Duodenal mucosa (tissue), 2 donors: ENCODE data around the gene SLA2.
"Not testable (repeated sequence)": the region's sequence is repeated elsewhere in the genome, so short reads cannot be mapped to it uniquely, and the experiment has no call there.

ENCODE experiments used
- H3K27ac ChIP-seq: one replicate; pipeline ENCODE4 v1.7.0; 2013; ENCODE audit warnings: low read depth, low read length
- H3K27me3 ChIP-seq, 2 donors: one replicate each; pipeline ENCODE4 v1.7.0; 2013; ENCODE audit warnings: low read length in 2 of 2, control low read depth in 1 of 2; ENCODE audit not compliant: insufficient read depth in 2 of 2, control insufficient read depth in 1 of 2
- H3K36me3 ChIP-seq, 2 donors: one replicate each; pipeline ENCODE4 v1.7.0; 2013; ENCODE audit warnings: low read length in 2 of 2, control low read depth in 1 of 2; ENCODE audit not compliant: insufficient read depth in 2 of 2, control insufficient read depth in 1 of 2
- H3K4me1 ChIP-seq, 2 donors: one replicate each; pipeline ENCODE4 v1.7.0; 2013; ENCODE audit warnings: low read length in 2 of 2, control low read depth in 1 of 2; ENCODE audit not compliant: insufficient read depth in 2 of 2, control insufficient read depth in 1 of 2
- H3K4me3 ChIP-seq, 2 donors: one replicate each; pipeline ENCODE4 v1.7.0; 2013; ENCODE audit warnings: low read length in 2 of 2, low read depth in 1 of 2
- H3K9ac ChIP-seq, 2 donors: one replicate each; pipeline ENCODE4 v1.7.0; 2013; ENCODE audit warnings: low read length in 2 of 2, low read depth in 1 of 2
- H3K9me3 ChIP-seq, 2 donors: one replicate each; pipeline ENCODE4 v1.7.0; 2013; ENCODE audit warnings: low read length in 2 of 2, control low read depth in 1 of 2; ENCODE audit not compliant: control insufficient read depth in 1 of 2

SLA2 gene

GRCh38 chr20:36675545-36675944 is 29.5 kb upstream of the SLA2 start:
- not testable (repeated sequence) for H3K27me3 ChIP-seq, H3K9me3 ChIP-seq, H3K4me1 ChIP-seq, H3K4me3 ChIP-seq, H3K27ac ChIP-seq, H3K9ac ChIP-seq, H3K36me3 ChIP-seq

- Histone ChIP-seq H3K27me3 (no peaks in the 10 kb centered on the region), H3K9ac (no peak overlapping the region), H3K4me3 (no peak overlapping the region), H3K9me3 (no peaks in the 10 kb centered on the region), H3K27ac (no peak overlapping the region), H3K36me3 (peaks cover 3 to 6% of the 10 kb centered on the region in 2 donors), H3K4me1 (no peaks in the 10 kb centered on the region)
These were observed 27.0 kb upstream of the SLA2 start for GRCh38 chr20:36672991-36673390.

GRCh38 chr20:36670665-36671357 is 24.8 kb upstream of the SLA2 start:
- Histone ChIP-seq H3K27ac (no peak overlapping the region), H3K36me3 (peaks cover 6 to 13% of the 10 kb centered on the region in 2 donors), H3K4me3 (no peak overlapping the region), H3K9ac (no peak overlapping the region), H3K27me3 (no peaks in the 10 kb centered on the region), H3K4me1 (no peaks in the 10 kb centered on the region), H3K9me3 (no peaks in the 10 kb centered on the region)

GRCh38 chr20:36666181-36666740 is 20.3 kb upstream of the SLA2 start:
- H3K27ac ChIP-seq, result no peak overlapping the region
- no peak overlapping the region for H3K9ac ChIP-seq
- H3K4me3 ChIP-seq, result no peak overlapping the region
- H3K36me3 ChIP-seq, result peaks cover 6 to 32% of the 10 kb centered on the region in 2 donors
- H3K27me3 ChIP-seq, result no peaks in the 10 kb centered on the region
- no peaks in the 10 kb centered on the region for H3K4me1 ChIP-seq
- H3K9me3 ChIP-seq, result no peaks in the 10 kb centered on the region

GRCh38 chr20:36663031-36663430 is 17.0 kb upstream of the SLA2 start:
- H3K27ac ChIP-seq, result no peak overlapping the region
- H3K9ac ChIP-seq, result no peak overlapping the region
- no peak overlapping the region for H3K4me3 ChIP-seq
- peaks cover 3 to 28% of the 10 kb centered on the region in 2 donors for H3K36me3 ChIP-seq
- H3K9me3 ChIP-seq, result no peaks in the 10 kb centered on the region
- no peaks in the 10 kb centered on the region for H3K27me3 ChIP-seq
- no peaks in the 10 kb centered on the region for H3K4me1 ChIP-seq

GRCh38 chr20:36658300-36658699 is 12.3 kb upstream of the SLA2 start:
- Histone ChIP-seq H3K27ac (no peak overlapping the region), H3K27me3 (no peaks in the 10 kb centered on the region), H3K9me3 (no peaks in the 10 kb centered on the region), H3K9ac (no peak overlapping the region), H3K4me1 (no peaks in the 10 kb centered on the region), H3K36me3 (peaks cover 13 to 25% of the 10 kb centered on the region in 2 donors), H3K4me3 (no peak overlapping the region)

GRCh38 chr20:36656733-36657132 is 10.7 kb upstream of the SLA2 start:
- H3K36me3 ChIP-seq, result peaks cover 17 to 31% of the 10 kb centered on the region in 2 donors
- no peak overlapping the region for H3K4me3 ChIP-seq
- no peaks in the 10 kb centered on the region for H3K27me3 ChIP-seq
- no peak overlapping the region for H3K27ac ChIP-seq
- H3K9me3 ChIP-seq, result no peaks in the 10 kb centered on the region
- no peak overlapping the region for H3K9ac ChIP-seq
- H3K4me1 ChIP-seq, result no peaks in the 10 kb centered on the region

- Histone ChIP-seq H3K27ac (no peak overlapping the region), H3K36me3 (peaks cover 17 to 25% of the 10 kb centered on the region in 2 donors), H3K4me1 (no peaks in the 10 kb centered on the region), H3K9ac (no peak overlapping the region), H3K9me3 (no peaks in the 10 kb centered on the region), H3K4me3 (no peak overlapping the region), H3K27me3 (no peaks in the 10 kb centered on the region)
These were observed 9.0 kb upstream of the SLA2 start for GRCh38 chr20:36655004-36655403.

GRCh38 chr20:36654506-36654905 is 8.5 kb upstream of the SLA2 start:
- Histone ChIP-seq H3K27ac (no peak overlapping the region), H3K9me3 (no peaks in the 10 kb centered on the region), H3K27me3 (no peaks in the 10 kb centered on the region), H3K4me1 (no peaks in the 10 kb centered on the region), H3K36me3 (peaks cover 17 to 25% of the 10 kb centered on the region in 2 donors), H3K9ac (no peak overlapping the region), H3K4me3 (no peak overlapping the region)

GRCh38 chr20:36653456-36653855 is 7.5 kb upstream of the SLA2 start:
- Histone ChIP-seq H3K9me3 (no peaks in the 10 kb centered on the region), H3K36me3 (peaks cover 17 to 25% of the 10 kb centered on the region in 2 donors), H3K4me3 (no peak overlapping the region), H3K9ac (no peak overlapping the region), H3K4me1 (no peaks in the 10 kb centered on the region), H3K27me3 (no peaks in the 10 kb centered on the region), H3K27ac (no peak overlapping the region)
